Fibroblast of skin of left quadriceps (primary cell): Measurements from ENCODE around the gene MIER1.

Experiments used
- DNase-seq, 2 experiments: peaks; one replicate each; pipeline ENCODE4 v3.0.0-alpha.2; 2013; ENCODE audit warnings: low read depth in 2 of 2

The MIER1 gene

DNA sequence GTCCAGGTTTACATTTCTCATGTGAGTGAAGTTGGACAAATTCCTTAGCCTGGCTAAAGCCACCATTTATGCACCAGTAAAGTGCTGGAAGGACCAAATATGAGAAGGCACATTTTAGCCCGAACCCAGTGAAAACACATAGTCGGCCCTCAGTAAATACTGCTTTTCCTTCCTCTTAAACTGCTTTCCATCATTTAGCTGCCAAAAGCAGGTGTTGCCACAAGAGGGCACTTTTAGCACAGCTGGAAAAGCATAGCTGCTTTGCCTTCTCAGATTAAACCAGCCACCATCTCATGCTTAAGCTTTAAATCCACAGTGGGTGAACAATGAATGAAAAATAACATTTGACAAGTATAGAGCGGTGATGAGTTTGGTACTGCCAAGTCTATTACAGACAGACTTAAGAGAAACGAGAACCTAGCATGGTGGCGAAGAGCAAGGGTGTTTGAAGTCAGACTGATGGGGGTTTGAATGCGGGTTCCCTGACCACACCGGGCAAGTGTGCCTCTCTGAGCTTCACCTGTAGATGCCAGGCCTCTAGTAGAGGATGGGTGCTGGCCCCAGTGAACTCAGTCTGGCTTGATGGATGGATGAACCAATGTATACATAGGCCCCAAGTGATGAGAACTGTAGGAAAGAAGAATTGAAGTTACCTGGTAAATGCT, 71.4 kb downstream of the MIER1 start:
- DNase-seq: peak; percentile 38 to 46

- DNase-seq: no peak
These were observed 74.2 kb downstream of the MIER1 start for GRCh38 chr1:66998972-66999371.

DNA sequence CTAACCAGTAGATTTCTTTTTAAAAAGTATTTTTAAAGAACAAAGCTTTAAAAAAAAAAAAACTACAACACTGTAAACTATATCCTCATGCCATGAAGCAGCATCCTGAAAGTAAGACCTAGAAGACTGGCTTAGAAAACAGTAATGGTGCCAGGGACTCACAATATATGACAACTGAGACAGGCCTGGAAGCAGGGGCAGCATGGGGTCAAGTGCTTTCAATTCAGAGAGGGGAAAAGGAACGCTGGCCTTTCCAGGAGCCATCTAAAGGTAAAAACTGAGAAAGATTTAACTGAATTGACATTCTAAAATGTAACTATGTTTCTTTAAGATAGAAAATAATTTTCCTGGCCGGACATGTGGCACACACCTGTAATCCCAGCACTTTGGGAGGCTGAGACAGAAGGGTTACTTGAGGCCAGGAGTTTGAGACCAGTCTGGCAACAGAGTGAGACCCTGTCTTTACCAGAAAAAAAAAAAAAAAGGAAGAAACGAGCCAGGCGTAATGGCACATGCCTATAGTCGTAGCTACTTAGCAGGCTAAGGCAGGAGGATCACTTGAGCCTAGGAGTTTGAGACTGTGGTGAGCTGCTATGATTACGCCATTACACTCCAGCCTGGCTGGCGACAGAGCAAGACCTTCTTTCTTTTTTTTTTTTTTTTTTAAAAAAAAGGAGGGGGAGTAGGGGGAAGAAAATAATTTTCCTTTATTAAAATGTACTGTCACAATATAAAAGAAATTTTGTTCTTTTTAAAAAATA, 75.0 kb downstream of the MIER1 start:
- no peak for DNase-seq

- DNase-seq: no peak
These were observed 77.1 kb downstream of the MIER1 start for GRCh38 chr1:67001682-67002425.

DNA sequence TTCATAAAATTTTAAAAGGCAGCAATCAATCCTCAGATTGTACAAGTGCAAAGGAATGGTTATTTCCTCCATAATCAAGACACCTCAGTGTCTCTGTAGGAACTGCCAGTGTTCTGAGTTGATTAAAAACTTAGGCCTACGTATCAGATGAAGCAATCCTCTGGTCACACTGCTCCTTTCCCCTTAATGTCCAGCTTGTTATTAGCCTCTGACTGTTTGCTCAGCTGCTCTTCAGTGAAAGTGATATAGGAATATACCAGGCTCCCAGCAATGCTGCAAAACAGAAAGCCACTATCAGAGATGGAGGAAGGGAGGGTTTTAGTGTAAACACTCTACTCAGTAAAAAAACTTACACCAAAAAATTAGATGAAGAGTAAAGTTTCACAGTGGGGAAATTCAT, 79.4 kb downstream of the MIER1 start:
- no peak for DNase-seq

DNA sequence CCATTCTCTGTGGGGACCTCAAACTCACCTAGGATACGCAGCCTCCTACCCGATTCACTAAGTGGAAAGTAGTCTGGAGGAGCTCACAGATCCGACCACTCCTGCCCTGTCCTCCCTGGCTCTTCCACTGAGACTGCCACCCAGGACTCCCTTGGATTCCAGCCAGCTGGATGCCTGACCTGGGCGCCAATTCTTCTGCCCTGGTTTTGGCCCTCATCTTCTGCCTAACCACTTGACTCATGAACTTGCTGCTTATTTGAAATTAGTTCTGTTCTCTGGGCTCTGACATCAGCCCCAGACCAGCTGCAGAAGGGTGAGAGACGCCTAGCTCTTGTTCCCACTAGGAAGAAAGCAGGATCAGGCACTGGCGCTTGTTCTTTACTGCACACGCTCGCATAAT, 80.3 kb downstream of the MIER1 start:
- no peak for DNase-seq

DNA sequence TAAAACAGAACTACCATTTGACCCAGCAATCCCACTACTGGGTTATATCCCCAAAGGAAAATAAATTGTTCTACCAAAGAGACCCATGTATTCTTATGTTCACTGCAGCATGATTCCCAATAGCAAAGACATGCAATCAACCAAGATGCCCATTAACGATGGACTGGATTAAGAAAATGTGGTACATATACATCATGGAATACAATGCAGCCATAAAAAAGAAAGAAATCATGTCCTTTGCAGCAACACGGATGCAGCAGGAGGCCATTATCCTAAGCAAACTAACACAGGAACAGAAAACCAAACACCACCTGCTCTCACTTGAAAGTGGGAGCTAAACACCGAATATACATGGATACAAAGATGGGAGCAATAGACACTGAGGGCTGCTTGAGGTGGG, 85.0 kb downstream of the MIER1 start:
- DNase-seq: no peak

GRCh38 chr1:67013573-67013972, 88.8 kb downstream of the MIER1 start:
- DNase-seq: peak in 1 of 2 experiments; percentile 8

DNA sequence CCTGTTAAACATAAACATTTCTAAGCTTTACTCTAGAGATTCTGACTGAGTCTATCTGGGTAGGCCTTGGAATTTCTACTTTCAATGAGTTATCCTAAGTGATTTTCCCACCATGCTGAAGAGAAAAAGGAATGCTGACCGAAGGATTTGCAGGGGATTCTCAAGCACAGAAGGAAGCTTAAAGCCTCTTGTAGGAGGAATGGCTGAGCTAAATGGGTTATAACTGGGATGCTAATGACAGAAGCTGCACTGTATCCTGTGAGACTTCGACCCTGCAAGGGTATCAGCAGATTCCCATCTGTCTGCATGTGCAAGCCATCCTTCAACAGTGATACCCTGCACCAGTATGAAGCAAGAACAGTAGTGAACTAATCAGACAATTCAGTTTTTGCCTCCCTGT, 93.8 kb downstream of the MIER1 start:
- no peak for DNase-seq

DNA sequence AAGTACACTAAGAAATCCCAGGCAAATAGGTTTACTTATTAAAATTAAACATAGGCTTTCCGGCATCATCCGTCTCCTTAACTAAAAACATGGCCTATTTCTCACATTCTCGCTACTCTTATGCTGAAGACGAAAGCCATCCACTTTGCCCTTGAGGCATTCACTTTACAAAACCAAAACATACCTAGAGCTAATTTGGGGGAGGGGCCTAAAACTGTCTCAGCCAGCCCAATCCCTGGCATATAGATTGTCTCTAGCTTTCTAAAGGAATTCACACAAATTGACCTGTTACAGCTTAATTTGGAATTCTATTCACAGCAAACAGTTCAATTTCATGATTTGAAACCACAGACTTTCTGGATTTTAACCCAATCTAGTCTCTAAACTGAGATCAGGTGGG, 94.3 kb downstream of the MIER1 start:
- DNase-seq: no peak

- peak; percentile 31 to 44 for DNase-seq
These were observed 94.9 kb downstream of the MIER1 start for GRCh38 chr1:67019600-67020136.

DNA sequence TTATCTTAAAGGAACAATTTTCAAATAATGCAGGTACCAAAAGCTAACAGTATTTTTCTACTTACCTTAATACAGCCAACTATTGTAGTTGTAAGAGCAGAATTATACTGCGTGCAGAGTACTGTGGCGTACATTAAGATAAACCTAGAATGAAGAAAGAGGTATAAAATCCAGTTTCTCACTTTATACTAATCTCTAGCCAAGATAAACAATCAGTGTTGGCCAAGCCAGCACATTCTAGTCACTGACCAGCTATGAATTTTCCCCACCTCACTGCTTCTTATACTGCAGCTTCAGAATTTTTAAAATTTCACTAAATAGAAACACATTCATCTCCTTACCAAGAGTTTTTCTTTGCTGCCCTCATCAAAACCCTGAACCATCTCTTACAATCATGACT, 95.5 kb downstream of the MIER1 start:
- DNase-seq: peak in 1 of 2 experiments; percentile 11

- no peak for DNase-seq
These were observed 96.0 kb downstream of the MIER1 start for GRCh38 chr1:67020765-67021164.

GRCh38 chr1:67029472-67029871, 104.7 kb downstream of the MIER1 start:
- no peak for DNase-seq

- DNase-seq: peak in 1 of 2 experiments; percentile 11
These were observed 106.5 kb downstream of the MIER1 start for GRCh38 chr1:67031121-67031858.

- no peak for DNase-seq
These were observed 107.1 kb downstream of the MIER1 start for GRCh38 chr1:67031859-67032247.
